Stimulated activated CD4-positive, alpha-beta T cell treated with anti-CD3 and anti-CD28 coated beads, TNF-alpha, amount 100 ng/mL, for 48 hours (primary cell): ENCODE data around the gene LOXL3.

Experiments
- DNase-seq, 3 donors: peaks; one replicate each; pipeline ENCODE4 v3.0.0-alpha.2; 2020; ENCODE audit warnings: low read depth in 3 of 3

The LOXL3 gene

GRCh38 chr2:74526649-74527230 is 27.0 kb downstream of the LOXL3 start:
- DNase-seq: no peak

DNA sequence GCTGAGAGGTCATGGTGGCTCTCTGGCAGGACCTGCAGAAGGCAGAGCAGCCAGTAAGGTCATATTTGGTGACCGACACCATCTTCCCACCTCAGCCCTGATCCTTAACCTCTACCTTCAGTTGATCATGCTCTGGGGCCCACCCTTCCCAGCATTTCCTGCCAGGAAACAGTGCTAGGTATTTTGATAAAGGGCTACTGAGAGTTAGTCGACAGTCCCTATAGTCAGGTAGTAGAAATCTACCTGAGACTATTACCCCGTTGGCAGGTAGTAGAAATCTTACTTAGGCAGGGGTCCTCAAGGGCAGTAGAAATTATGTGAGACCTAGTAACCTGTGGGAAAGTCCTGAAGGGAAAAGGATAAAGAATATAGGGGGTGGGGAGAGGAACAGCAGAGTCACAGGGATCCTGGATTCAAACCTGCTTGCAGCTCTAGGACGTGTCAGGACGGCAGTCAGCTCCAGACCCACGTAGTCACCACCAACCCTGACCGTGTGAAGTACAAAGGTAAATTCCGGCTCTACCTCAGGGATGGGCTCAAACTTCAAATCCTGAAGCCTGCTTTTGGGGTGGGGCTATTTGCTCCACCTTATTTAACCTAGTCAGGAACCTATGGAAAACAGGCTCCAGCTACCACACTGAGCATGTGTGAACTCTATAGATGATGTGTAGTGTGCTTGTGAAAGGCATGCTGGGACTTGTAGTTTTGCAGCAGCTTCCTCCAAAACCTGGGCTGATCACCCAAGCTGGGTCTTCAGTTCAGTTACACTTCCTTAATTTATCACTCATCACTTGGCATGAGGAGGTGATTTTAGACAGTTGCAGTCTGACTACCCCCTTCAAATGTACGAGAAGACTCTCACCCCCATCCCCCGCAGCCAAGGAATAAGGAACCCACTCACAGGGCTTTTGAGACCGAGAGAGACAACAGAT is 27.8 kb downstream of the LOXL3 start, which contains the start of gene DQX1:
DQX1 (minus strand) TSS at position 515 of the 932 bp plus-strand sequence; CDS start at position 13, 502 bp downstream.
- DNase-seq: no peak

- DNase-seq: no peak
These were observed 28.6 kb downstream of the LOXL3 start for GRCh38 chr2:74524955-74525716.

DNA sequence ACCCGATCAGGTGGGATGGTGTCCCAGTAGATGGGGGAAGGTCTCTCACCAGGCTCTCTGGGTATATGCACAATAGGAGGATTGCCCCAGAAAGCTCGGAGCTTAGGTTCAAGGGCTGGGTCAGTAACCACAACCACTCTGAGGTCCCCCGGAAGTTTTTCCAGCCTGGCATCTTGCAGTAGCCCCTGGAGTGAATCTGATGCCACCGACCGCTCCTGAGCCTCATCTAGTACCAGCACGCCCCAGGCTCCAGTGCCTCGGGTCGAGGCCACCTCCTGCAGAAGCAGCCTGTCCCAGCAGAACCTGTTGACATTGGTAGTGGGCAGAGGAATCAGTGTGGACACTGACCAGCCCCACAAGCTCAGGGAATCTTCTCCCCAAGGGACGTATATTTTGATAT is 29.7 kb downstream of the LOXL3 start:
- DNase-seq: no peak

GRCh38 chr2:74522516-74522915 is 31.2 kb downstream of the LOXL3 start:
- no peak for DNase-seq

- DNase-seq: no peak
These were observed 37.1 kb downstream of the LOXL3 start for GRCh38 chr2:74516650-74517049.

- DNase-seq: peak in 2 of 3 donors; percentile 58 to 71
These were observed 37.6 kb downstream of the LOXL3 start for GRCh38 chr2:74515981-74516633.

GRCh38 chr2:74515271-74515980 is 38.3 kb downstream of the LOXL3 start:
- DNase-seq: no peak

DNA sequence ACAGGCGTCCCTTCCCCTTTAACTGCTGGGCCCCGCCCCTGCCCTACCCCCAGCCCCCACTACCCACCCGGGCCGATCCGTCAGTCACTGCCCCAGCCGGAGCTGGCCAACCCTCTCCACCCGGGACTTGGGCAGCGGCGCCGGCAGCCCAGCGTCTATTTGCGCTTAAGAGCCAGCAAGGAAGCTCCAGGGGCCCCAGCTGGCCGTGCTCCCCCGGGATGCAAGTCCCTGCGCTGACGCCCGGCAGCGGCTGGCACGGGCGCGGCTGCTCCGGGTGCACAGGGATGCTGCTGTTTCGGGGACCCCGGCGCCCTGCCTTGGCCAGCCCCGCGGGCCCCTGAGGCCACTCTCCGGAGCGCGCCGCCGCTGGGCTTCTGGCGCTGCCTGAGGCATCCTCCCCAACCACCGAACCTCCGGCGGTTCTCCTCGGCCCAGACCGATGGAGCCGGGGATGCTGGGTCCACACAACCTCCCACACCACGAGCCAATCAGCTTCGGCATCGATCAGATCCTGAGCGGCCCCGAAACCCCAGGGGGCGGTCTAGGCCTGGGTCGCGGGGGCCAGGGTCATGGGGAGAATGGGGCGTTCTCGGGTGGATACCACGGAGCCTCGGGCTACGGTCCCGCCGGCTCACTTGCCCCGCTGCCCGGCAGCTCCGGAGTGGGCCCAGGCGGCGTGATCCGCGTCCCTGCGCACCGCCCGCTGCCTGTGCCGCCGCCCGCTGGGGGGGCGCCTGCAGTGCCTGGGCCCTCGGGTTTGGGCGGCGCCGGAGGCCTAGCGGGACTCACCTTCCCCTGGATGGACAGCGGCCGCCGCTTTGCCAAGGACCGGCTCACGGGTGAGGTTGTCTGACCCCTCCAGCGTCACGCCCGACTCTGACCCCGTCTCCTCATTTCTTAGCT is 39.1 kb downstream of the LOXL3 start, which contains the start of gene TLX2:
TLX2 (plus strand) TSS at position 83 of the 903 bp plus-strand sequence; CDS start at position 440, 357 bp downstream.
- DNase-seq: no peak

DNA sequence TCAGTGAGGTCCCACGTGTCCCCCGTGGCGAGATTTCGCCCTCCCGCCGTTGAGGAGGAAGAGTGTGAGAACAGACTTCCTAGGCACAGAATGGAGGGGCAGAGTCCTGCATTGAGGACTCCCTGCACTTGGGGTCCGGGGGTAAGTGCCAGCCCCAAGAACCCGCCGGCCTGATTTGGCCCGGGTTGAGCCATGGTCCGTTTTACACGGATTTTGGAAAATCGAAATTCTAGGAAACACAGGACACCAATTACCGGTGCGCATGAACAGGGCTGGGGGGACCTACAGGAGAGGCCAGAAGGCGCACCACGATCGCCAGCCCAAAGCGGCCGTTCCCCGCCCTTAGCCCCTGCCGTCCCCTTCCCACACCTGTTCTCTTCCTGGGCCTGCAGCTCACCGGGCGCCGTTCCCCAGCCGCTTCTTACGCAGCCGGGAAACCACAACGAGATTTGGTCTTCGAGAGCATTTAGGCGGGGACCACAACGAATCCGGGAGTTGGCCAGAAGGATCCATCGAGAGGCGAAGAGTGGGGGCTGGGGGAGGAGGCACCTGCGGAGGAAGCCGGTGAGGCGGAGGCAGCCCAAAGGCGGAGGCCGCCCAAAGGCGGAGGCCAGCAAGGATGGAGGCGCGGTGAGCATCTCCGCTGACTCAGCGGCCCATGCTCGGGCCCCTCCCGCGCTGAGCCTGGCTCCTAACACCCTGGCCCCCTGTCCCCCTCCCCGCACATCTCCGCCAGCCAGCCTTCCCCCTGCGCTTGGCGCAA is 40.0 kb downstream of the LOXL3 start:
- no peak for DNase-seq

- DNase-seq: no peak
These were observed 40.8 kb downstream of the LOXL3 start for GRCh38 chr2:74512744-74513604.

- DNase-seq: no peak
These were observed 42.4 kb downstream of the LOXL3 start for GRCh38 chr2:74511104-74511989.

- DNase-seq: no peak
These were observed 43.5 kb downstream of the LOXL3 start for GRCh38 chr2:74510272-74510671.

- DNase-seq: no peak
These were observed 45.7 kb downstream of the LOXL3 start for GRCh38 chr2:74507926-74508520.

- DNase-seq: peak; percentile 94 to 99 (median 95)
These were observed 46.4 kb downstream of the LOXL3 start, which contains the start of gene PCGF1 for GRCh38 chr2:74507145-74507925. PCGF1 (minus strand) TSS chr2:74507695; CDS start chr2:74507668, 27 bp downstream.
